Fibroblast of skin of right quadriceps (primary cell): Measurements from ENCODE around the gene WDFY4.

Source experiments
- DNase-seq: peaks from one replicate; pipeline ENCODE4 v3.0.0-alpha.2; 2013

The WDFY4 gene

GRCh38 chr10:48800007-48800675, 115.5 kb downstream of the WDFY4 start:
- no peak for DNase-seq

DNA sequence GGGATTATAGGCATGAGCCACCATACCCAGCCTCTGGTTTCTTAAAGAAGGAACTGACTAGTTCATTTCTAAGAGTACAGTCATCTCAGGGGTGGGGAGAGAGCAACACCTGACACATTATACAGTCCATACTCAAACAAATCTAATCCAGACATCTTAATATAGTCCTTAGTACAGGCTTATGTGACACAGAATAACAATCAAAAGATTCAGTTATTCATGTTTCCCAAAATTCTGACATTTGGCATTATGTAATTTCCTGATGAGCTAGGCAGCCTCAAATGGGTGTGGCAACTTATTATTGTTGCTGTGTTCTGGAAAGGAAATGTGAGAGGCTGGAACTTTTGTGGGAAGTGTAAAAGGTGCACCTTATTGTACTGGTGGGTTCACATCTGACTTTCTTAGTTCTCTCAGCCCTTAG, 116.3 kb downstream of the WDFY4 start:
- DNase-seq, result no peak

- no peak for DNase-seq
These were observed 118.0 kb downstream of the WDFY4 start for GRCh38 chr10:48802611-48803071.

DNA sequence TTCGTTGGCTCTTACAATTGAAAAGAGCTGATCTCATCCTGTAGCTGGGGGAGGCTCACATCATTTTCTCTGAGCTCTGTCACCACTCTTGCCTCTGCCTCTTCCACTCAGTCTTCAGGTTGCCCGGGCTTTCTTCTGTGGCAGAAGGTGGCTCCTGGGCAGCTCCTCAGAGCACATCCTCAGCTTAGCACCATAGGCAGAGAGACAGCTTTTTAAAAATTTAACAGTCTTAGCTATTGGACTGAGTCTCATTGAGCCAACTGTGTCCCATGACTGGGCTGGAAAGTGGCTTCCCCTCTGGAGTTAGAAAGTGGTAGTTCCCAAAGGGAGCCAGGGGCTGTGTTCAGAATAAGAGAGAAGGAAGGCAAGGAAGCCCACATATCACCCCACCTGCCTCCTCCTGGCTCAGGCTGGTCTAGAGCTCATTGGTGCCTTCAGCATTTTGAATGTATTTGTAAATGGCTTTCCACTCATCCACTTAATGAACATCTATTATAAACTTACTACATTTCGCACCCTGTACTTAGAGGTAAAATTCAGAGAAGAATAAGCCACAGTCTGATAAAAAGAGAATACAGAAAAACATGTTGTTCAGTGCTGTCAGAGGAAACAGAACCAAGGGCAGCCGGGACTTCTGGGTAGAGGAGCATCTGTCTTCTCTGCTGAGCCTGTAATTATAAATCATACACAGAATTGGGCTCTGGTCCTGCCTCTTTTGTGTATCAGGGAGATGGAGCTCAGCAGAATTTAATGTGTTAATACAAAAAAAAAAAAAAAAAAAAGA, 119.3 kb downstream of the WDFY4 start:
- no peak for DNase-seq

DNA sequence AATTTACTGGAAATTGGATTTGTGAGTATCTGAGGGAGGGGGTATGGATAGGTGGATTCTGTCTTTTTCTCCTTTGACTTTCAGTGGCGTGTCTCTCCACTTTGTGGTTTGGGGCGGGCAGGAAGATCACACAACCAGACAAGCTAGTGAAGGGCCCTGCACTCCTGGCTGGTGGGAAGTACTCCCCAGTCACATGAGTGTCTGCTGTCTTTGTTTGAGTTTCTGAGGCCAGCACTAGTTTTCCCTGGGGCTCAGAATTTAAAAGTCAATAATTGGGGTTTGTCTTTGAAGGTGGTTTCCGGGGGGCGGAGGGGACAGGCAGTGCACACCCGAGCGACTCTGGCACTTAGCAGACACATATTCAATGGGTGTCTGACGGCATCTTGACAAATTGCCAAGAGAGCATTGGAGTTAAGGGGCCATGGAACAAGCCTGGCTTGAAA, 120.1 kb downstream of the WDFY4 start:
- DNase-seq, result no peak

GRCh38 chr10:48805411-48805810, 120.7 kb downstream of the WDFY4 start:
- DNase-seq, result no peak

DNA sequence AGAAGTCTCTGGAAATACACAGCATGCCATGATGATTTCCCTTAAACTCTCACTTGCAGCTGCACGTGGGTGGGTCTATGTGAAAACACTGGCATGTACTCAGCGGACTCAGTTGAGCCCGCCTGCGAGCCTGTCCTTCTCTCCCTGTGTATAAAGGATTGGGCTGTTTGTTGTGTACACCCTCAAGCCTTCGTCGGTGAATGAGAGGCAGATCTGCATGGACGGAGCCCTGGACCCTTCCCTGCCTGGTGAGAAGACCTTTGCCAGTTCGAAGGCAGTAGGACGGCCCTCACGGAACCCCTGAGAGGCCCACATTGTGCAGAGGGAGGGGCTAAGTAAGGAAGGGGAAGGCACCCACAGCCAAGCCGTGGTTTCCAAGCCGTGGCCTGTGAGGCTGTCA, 121.2 kb downstream of the WDFY4 start:
- DNase-seq, result no peak

GRCh38 chr10:48806342-48806741, 121.7 kb downstream of the WDFY4 start:
- DNase-seq, result no peak

DNA sequence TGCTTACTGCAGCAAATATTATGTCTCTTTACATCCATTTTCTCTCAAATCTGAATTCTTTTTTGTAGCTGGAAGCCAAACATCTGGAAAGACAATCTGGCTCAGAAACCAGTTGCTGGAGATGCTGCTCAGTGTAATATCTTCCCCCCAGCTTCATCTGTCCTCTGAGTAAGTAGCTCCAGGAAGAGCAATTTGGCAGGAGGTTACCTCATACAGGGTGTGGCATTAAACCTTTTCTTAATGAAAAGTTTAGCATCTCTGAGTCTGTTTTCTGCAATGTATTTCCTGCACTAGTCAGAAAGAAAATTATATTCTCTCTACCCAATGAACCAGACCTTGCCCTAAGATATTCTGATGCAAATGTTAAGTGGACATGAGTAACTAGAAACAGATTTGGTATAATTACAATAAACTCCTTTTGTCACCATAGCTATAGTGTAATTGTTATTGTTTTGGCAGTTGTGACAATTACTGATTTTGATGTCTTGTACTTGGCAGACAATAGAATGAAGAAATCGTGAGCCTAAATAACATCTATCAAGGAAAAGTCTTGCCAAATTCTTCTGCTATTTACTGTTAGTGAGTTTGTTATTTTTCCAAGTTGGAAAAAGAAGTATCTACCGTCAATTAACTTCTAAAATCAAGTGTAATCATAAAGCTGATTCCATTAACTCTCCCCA, 123.3 kb downstream of the WDFY4 start:
- no peak for DNase-seq

GRCh38 chr10:48809261-48809660, 124.6 kb downstream of the WDFY4 start:
- DNase-seq, result no peak

DNA sequence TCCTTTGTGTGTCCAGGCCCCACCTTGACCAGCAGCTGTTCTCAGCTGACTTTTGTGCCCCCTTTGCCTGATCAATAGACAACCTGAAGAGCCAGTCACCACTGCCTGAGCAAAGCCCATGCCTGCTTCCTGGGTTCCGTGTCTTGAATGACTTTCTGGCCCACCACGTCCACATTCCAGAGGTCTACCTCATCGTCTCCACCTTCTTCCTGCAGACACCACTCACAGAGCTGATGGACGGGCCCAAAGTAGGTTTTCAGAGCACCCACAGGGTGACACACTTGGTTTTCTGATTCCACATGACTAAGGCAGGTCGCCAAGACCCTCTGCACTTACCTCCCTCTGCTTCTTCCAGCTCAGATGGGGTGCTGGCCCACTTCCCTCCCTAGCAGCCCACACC, 126.8 kb downstream of the WDFY4 start:
- DNase-seq, result no peak

- no peak for DNase-seq
These were observed 127.2 kb downstream of the WDFY4 start for GRCh38 chr10:48811917-48812316.

DNA sequence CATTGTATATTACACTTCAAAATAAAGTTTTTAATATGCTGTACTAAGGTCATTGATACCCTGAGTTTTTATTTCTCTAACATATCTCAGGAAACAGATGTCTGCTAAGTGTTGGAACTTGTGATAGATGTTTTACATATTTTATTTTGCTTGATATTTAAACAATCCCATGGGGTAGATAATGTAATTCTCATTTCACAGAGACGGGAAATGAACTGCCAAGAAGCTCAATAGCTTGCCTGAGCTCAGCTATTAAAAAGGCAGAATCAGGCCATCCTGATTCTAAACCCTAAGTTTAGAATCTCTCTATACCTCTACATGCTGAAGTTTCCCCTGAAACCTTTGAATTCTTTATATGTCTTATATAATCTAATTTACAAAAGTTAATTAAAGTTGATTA, 128.6 kb downstream of the WDFY4 start:
- no peak for DNase-seq

- no peak for DNase-seq
These were observed 129.2 kb downstream of the WDFY4 start for GRCh38 chr10:48813825-48814224.

GRCh38 chr10:48814933-48815332, 130.3 kb downstream of the WDFY4 start:
- no peak for DNase-seq

DNA sequence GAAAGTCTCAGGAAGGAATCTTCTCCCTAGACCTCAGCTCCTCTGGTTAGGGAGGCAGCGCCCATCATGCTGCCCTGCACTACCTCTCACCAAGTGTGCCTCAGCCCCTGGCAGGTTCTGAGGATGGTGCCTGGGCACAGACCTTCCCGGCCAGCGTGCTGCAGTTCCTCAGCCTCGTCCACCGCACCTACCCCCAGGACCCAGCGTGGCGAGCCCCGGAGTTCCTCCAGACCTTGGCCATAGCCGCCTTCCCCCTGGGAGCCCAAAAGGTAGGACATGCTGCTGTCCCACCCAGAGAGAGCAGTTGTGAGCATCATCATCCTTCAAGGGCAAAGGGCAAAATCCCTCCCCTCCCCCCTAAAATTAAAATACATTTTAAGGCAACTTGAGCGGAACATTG, 132.5 kb downstream of the WDFY4 start:
- DNase-seq, result no peak

- DNase-seq, result no peak
These were observed 133.4 kb downstream of the WDFY4 start for GRCh38 chr10:48818081-48818480.

DNA sequence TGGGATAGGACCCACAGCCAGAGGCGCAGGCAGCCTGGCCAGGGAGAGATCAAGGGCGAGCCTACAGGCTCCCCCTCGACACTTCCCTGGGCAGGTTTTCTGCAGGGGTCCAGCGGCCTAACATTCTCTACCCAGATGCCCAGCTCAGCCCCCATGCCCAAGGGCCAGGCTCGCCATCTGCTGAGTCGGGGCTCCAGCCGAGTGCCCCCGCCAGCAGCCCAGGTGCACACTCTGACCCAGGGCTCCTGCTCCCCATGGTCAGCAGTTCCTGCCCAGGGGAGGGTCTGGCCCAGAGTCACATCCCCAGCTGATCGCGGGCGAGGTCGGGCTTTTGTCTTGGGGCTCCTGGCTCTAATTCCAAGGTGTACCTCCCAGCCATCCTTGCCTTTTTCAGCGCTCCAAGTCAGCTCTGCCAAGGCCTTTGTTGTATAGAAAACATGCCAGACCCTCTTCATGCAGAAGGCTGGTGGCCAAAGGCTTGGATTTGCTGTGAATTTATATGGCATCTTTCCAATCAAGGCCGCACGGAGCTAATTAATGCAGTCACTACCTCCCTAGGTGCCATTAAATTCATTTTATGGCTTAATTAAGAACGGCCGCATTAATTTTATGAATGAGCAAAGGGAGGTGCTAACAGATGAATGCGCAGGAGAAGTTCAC, 134.3 kb downstream of the WDFY4 start:
- DNase-seq, result no peak

GRCh38 chr10:48819783-48820182, 135.1 kb downstream of the WDFY4 start:
- DNase-seq, result no peak

GRCh38 chr10:48820231-48820630, 135.6 kb downstream of the WDFY4 start:
- no peak for DNase-seq

GRCh38 chr10:48820699-48821098, 136.0 kb downstream of the WDFY4 start:
- DNase-seq, result no peak

- DNase-seq, result no peak
These were observed 136.4 kb downstream of the WDFY4 start for GRCh38 chr10:48821111-48821510.

- no peak for DNase-seq
These were observed 137.0 kb downstream of the WDFY4 start for GRCh38 chr10:48821692-48822091.
